DMS79 (cell line): ENCODE results near the gene GRAPL.
"Not testable (repeated sequence)": the region's sequence is repeated elsewhere in the genome, so short reads cannot be mapped to it uniquely, and the experiment has no call there.

Source experiments
- DNase-seq: peaks from one replicate; lab custom pipeline; 2025; lab: John Stamatoyannopoulos, UW

Gene GRAPL

GRCh38 chr17:19188870-19189708 is 61.7 kb downstream of the GRAPL start:
- not testable (repeated sequence) for DNase-seq

GRCh38 chr17:19189781-19190405 is 62.5 kb downstream of the GRAPL start:
- DNase-seq = not testable (repeated sequence)

GRCh38 chr17:19196382-19197204 is 69.2 kb downstream of the GRAPL start:
- not testable (repeated sequence) for DNase-seq

GRCh38 chr17:19202448-19202847 is 75.1 kb downstream of the GRAPL start:
- DNase-seq = not testable (repeated sequence)

GRCh38 chr17:19203429-19203828 is 76.0 kb downstream of the GRAPL start:
- not testable (repeated sequence) for DNase-seq
